Activated CD4-positive, alpha-beta T cell treated with anti-CD3 and anti-CD28 coated beads for 36 hours (primary cell): ENCODE data around the gene BIN1. TPM values are rescaled to one million over a fixed set of nuclear protein-coding genes. Genes with fewer than 3 reads are reported as not detected.

Source experiments
- ATAC-seq: fragments of 200-7000 bp; cut with Tn5 transposase; one replicate; pipeline ENCODE4 v1.10.0; 2021; ENCODE audit warnings: mild to moderate bottlenecking, moderate library complexity
- CTCF ChIA-PET: fragments of 350-600 bp; sonication (Branson Sonifier 250); formaldehyde crosslinking; loops from one replicate; lab custom pipeline; 2021; ENCODE audit warnings: antibody characterized with exemption; lab: Charles Lee
- POLR2A ChIA-PET: fragments of 350-600 bp; sonication (Branson Sonifier 250); formaldehyde crosslinking; loops from one replicate; lab custom pipeline; 2021; ENCODE audit warnings: antibody characterized with exemption, inconsistent platforms; lab: Charles Lee
- DNase-seq: peaks from one replicate; pipeline ENCODE4 v3.0.0-alpha.2; 2020
- H3K27ac Mint-ChIP-seq: one replicate; pipeline ENCODE4 v1.8.0; 2021; ENCODE audit warnings: mixed read lengths
- H3K27me3 Mint-ChIP-seq: one replicate; pipeline ENCODE4 v1.8.0; 2021; ENCODE audit warnings: mixed read lengths
- H3K36me3 Mint-ChIP-seq: one replicate; pipeline ENCODE4 v1.8.0; 2021; ENCODE audit warnings: low read depth, mixed read lengths
- H3K4me1 Mint-ChIP-seq: one replicate; pipeline ENCODE4 v1.8.0; 2021; ENCODE audit warnings: mixed read lengths
- H3K4me3 Mint-ChIP-seq: one replicate; pipeline ENCODE4 v1.8.0; 2021; ENCODE audit warnings: mild to moderate bottlenecking, moderate library complexity, mixed read lengths
- H3K9me3 Mint-ChIP-seq: one replicate; pipeline ENCODE4 v1.8.0; 2021; ENCODE audit warnings: low read depth, mixed read lengths
- intact Hi-C, 2 experiments: fragments of 100-400 bp; cut with DNase I in 1 of 2; cut with micrococcal nuclease in 1 of 2; formaldehyde crosslinking; loops; one replicate each; pipeline versions ENCODE4 v1.14.2 to v1.15.1; 2022 to 2024; cut with DNase I, micrococcal nuclease
- total RNA-seq, 2 experiments: library from RNA; stranded (reverse); gene quantifications; one replicate each; pipeline ENCODE4 v1.2.3, GENCODE V29; 2021

BIN1 gene, protein sequence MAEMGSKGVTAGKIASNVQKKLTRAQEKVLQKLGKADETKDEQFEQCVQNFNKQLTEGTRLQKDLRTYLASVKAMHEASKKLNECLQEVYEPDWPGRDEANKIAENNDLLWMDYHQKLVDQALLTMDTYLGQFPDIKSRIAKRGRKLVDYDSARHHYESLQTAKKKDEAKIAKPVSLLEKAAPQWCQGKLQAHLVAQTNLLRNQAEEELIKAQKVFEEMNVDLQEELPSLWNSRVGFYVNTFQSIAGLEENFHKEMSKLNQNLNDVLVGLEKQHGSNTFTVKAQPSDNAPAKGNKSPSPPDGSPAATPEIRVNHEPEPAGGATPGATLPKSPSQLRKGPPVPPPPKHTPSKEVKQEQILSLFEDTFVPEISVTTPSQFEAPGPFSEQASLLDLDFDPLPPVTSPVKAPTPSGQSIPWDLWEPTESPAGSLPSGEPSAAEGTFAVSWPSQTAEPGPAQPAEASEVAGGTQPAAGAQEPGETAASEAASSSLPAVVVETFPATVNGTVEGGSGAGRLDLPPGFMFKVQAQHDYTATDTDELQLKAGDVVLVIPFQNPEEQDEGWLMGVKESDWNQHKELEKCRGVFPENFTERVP
- 10 to 100 TPM; 65.2 to 71.0 TPM for total RNA-seq

GRCh38 chr2:127106991-127107621 lies at the start of gene BIN1:
Gene BIN1, minus strand, starts transcription at chr2:127107154. Its CDS starts 211 bp downstream, at chr2:127106943.
- DNase-seq = peak; percentile 84
- peak; percentile 94 for ATAC-seq
- H3K27ac Mint-ChIP-seq = peak within 1 kb of the TSS; percentile 31
- H3K4me3 Mint-ChIP-seq = peak within 1 kb of the TSS; percentile 69
- CTCF ChIA-PET = interaction anchor here (0.7 kb wide), 1 partner anchor 242 kb away, joined by 7 read pairs; no protein-coding TSS in a partner anchor
- POLR2A ChIA-PET = interaction anchor here (0.6 to 0.7 kb wide), 2 partner anchors 15 to 20 kb away, joined by 3 read pairs; no protein-coding TSS in a partner anchor
- peaks cover 19% of the 10 kb centered on the region for H3K27me3 Mint-ChIP-seq
- H3K4me1 Mint-ChIP-seq = peaks cover 4% of the 10 kb centered on the region
- H3K9me3 Mint-ChIP-seq = no peaks in the 10 kb centered on the region
- intact Hi-C loops = loop anchor here in 1 of 2 experiments (1.0 to 5.0 kb wide), 3 partner anchors 26 to 280 kb away; partner anchors contain the start of gene MAP3K2
- H3K36me3 Mint-ChIP-seq = no peaks in the 10 kb centered on the region

- intact Hi-C loops = no loop called here
- DNase-seq = no peak
- Mint-ChIP-seq H3K4me1 (no peaks in the 10 kb centered on the region), H3K27me3 (no peaks in the 10 kb centered on the region), H3K27ac (no peak overlapping the region), H3K9me3 (peaks cover under 1% of the 10 kb centered on the region), H3K4me3 (no peak overlapping the region), H3K36me3 (no peaks in the 10 kb centered on the region)
- no peak for ATAC-seq
- ChIA-PET POLR2A (no interaction called here), CTCF (no interaction called here)
Measured at GRCh38 chr2:127155947-127156346, 49.0 kb upstream of the BIN1 start.

- Mint-ChIP-seq H3K9me3 (peaks cover 1% of the 10 kb centered on the region), H3K27ac (no peak overlapping the region), H3K4me1 (no peaks in the 10 kb centered on the region), H3K27me3 (no peaks in the 10 kb centered on the region), H3K36me3 (no peaks in the 10 kb centered on the region), H3K4me3 (no peak overlapping the region)
- ChIA-PET CTCF (no interaction called here), POLR2A (no interaction called here)
- ATAC-seq = no peak
- intact Hi-C loops = no loop called here
- DNase-seq = no peak
Measured at GRCh38 chr2:127155028-127155581, 48.2 kb upstream of the BIN1 start.

- intact Hi-C loops = no loop called here
- H3K36me3 Mint-ChIP-seq = no peaks in the 10 kb centered on the region
- ChIA-PET CTCF (no interaction called here), POLR2A (no interaction called here)
- H3K4me1 Mint-ChIP-seq = no peaks in the 10 kb centered on the region
- no peak overlapping the region for H3K27ac Mint-ChIP-seq
- DNase-seq = no peak
- ATAC-seq = no peak
- no peak overlapping the region for H3K4me3 Mint-ChIP-seq
- H3K27me3 Mint-ChIP-seq = no peaks in the 10 kb centered on the region
- peaks cover 1% of the 10 kb centered on the region for H3K9me3 Mint-ChIP-seq
Measured at GRCh38 chr2:127154396-127154795, 47.4 kb upstream of the BIN1 start.

DNA sequence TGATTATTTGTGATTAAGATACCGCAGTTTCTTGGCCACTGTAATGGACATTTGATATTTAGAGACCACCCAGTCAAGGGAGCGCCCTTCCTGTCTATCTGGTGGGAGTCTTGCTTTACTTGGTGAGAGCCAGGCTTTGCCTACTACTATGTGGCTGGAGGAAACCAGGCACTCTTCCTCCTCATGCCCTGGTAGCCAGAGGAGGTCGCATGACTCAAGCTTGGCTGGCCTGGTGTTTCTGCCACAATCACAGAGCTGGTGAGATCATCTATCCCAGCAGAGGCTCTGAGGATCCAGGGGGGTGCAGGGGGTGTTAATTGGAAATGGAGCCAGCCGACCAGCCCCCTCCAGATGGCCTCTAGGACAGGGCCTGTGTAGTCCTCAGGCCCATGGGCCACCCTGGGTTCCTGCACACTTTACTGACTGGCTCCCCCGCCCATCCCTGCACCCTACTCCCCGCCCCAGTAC lies 46.8 kb upstream of the BIN1 start:
- DNase-seq = no peak
- ATAC-seq = no peak
- Mint-ChIP-seq H3K4me3 (no peak overlapping the region), H3K36me3 (no peaks in the 10 kb centered on the region), H3K4me1 (no peaks in the 10 kb centered on the region), H3K27me3 (no peaks in the 10 kb centered on the region), H3K27ac (no peak overlapping the region), H3K9me3 (peaks cover 1% of the 10 kb centered on the region)
- POLR2A ChIA-PET = no interaction called here
- intact Hi-C loops = no loop called here
- CTCF ChIA-PET = no interaction called here

- ChIA-PET POLR2A (no interaction called here), CTCF (no interaction called here)
- intact Hi-C loops = no loop called here
- DNase-seq (no peak), ATAC-seq (no peak)
- Mint-ChIP-seq H3K27me3 (no peaks in the 10 kb centered on the region), H3K4me3 (no peak overlapping the region), H3K36me3 (no peaks in the 10 kb centered on the region), H3K27ac (no peak overlapping the region), H3K4me1 (no peaks in the 10 kb centered on the region), H3K9me3 (peaks cover 1% of the 10 kb centered on the region)
Measured at GRCh38 chr2:127150996-127151395, 44.0 kb upstream of the BIN1 start.

GRCh38 chr2:127149384-127149783 lies 42.4 kb upstream of the BIN1 start:
- Mint-ChIP-seq H3K27ac (no peak overlapping the region), H3K27me3 (no peaks in the 10 kb centered on the region), H3K9me3 (peaks cover 1% of the 10 kb centered on the region), H3K4me1 (no peaks in the 10 kb centered on the region), H3K36me3 (no peaks in the 10 kb centered on the region), H3K4me3 (no peak overlapping the region)
- POLR2A ChIA-PET = no interaction called here
- intact Hi-C loops = no loop called here
- CTCF ChIA-PET = no interaction called here
- DNase-seq = no peak
- no peak for ATAC-seq

DNA sequence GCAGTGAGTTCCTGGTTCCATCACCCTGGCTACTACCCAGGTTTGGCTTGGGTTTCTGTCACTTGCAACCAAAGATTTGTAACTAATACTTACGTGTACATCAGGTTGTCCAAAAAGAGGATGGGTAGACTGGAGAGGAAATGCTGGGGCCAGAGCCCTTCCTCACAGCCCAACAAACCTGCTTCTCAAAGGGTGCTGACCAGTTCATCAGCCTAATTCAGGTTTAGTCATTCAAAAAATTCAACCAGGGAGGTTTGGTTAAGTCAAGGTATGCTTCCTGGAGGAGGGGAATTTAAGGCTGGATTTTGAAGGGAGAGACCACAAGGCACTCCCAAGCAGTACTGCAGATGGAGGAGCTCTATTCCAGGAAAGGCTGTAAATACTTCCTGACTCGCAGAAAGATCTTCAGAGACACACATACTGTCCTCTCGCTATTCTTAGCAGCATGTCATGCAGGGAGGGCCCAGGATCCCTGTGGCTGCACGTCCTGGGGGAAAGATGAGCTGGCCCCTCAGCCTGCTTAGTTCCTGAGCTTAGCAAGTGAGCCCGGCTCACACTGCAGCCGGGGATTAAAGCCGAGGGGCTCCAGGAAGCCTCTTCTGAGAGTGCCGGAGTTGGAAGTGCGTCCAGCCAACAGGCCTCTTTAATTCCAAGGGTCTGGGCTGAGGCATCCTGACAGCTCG lies 40.0 kb upstream of the BIN1 start:
- no peaks in the 10 kb centered on the region for H3K27me3 Mint-ChIP-seq
- H3K4me1 Mint-ChIP-seq = no peaks in the 10 kb centered on the region
- H3K36me3 Mint-ChIP-seq = no peaks in the 10 kb centered on the region
- ATAC-seq (no peak), DNase-seq (no peak)
- ChIA-PET POLR2A (no interaction called here), CTCF (interaction anchor here (1.0 to 2.3 kb wide), 3 partner anchors 12 to 79 kb away, joined by 3 to 5 read pairs (median 4); no protein-coding TSS in a partner anchor)
- no peak overlapping the region for H3K27ac Mint-ChIP-seq
- H3K4me3 Mint-ChIP-seq = no peak overlapping the region
- peaks cover 1% of the 10 kb centered on the region for H3K9me3 Mint-ChIP-seq
- intact Hi-C loops = no loop called here

DNA sequence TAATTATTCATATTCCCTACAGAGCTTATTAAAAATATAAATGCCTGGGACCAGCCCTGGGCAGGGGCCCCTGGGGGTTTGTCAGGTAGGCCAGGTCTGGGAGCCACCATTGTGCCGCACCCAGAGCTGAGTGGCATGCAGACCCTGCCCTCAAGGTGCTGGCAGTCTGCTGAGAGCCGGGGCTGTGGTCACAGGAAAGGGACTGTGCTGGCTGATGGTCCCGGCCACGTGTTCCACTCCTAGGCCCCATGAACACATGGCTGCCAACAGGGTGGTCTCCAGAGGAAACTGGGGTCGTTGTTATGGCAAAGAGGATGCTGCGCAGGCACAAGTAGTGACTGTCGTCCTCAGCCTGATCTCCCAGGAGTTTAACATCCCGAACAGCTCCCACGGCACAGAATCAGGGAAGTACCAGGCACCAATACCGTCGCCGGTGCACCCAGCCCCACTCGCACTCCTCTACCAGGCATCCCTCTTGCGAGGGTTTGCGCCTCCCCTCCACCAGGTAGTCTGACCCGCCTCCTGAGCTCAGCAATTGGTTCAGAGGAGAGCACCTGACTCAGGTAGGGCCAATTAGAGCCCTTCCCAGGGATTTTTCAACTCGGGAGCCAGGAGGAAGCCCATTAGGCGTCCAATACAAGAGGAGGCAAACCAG lies 39.2 kb upstream of the BIN1 start:
- no peak overlapping the region for H3K27ac Mint-ChIP-seq
- ChIA-PET CTCF (interaction anchor here (2.3 kb wide), 1 partner anchor 78 kb away, joined by 5 read pairs; no protein-coding TSS in a partner anchor), POLR2A (no interaction called here)
- intact Hi-C loops = no loop called here
- peaks cover 1% of the 10 kb centered on the region for H3K9me3 Mint-ChIP-seq
- no peaks in the 10 kb centered on the region for H3K27me3 Mint-ChIP-seq
- ATAC-seq (no peak), DNase-seq (no peak)
- no peak overlapping the region for H3K4me3 Mint-ChIP-seq
- H3K36me3 Mint-ChIP-seq = no peaks in the 10 kb centered on the region
- H3K4me1 Mint-ChIP-seq = no peaks in the 10 kb centered on the region

- Mint-ChIP-seq H3K27me3 (no peaks in the 10 kb centered on the region), H3K27ac (no peak overlapping the region), H3K4me1 (no peaks in the 10 kb centered on the region), H3K36me3 (no peaks in the 10 kb centered on the region), H3K9me3 (no peaks in the 10 kb centered on the region), H3K4me3 (no peak overlapping the region)
- intact Hi-C loops = no loop called here
- POLR2A ChIA-PET = no interaction called here
- CTCF ChIA-PET = interaction anchor here (2.3 kb wide), 1 partner anchor 78 kb away, joined by 5 read pairs; no protein-coding TSS in a partner anchor
- ATAC-seq (no peak), DNase-seq (no peak)
Measured at GRCh38 chr2:127145280-127145895, 38.4 kb upstream of the BIN1 start.
